OCI-LY3 (cell line): ENCODE measurements around the gene NR1I2.

ENCODE experiments used
- H2AFZ ChIP-seq: fragments of 200-600, 300-600 bp; shearing (Covaris generic); 2 replicates; pipeline ENCODE4 v1.6.0; 2014; ENCODE audit warnings: antibody characterized with exemption, low read depth, low read length
- H3K27ac ChIP-seq: fragments of 200-600, 300-600 bp; sonication (generic); 2 replicates; pipeline ENCODE4 v1.5.1; 2014; ENCODE audit warnings: mild to moderate bottlenecking, low read length, moderate library complexity, mixed read lengths
- H3K27me3 ChIP-seq: fragments of 200-600, 300-600 bp; sonication (generic); 2 replicates; pipeline ENCODE4 v1.6.1; 2014; ENCODE audit warnings: low read depth, low read length, mixed read lengths
- H3K36me3 ChIP-seq: fragments of 200-600, 300-600 bp; sonication (generic); replicated peaks from 2 replicates; pipeline ENCODE3; 2014; ENCODE audit warnings: low read depth, low read length, mixed read lengths
- H3K4me1 ChIP-seq: fragments of 300-600, 200-600 bp; sonication (generic); 2 replicates; pipeline ENCODE4 v1.6.1; 2014; ENCODE audit warnings: low read length, mixed read lengths
- H3K4me2 ChIP-seq: fragments of 200-600, 300-600 bp; sonication (generic); 2 replicates; pipeline ENCODE4 v1.6.1; 2014; ENCODE audit warnings: low read length, mixed read lengths
- H3K4me3 ChIP-seq: fragments of 300-600, 200-600 bp; sonication (generic); 2 replicates; pipeline ENCODE4 v1.5.1; 2014; ENCODE audit warnings: antibody characterized with exemption, mild to moderate bottlenecking, low read length, moderate library complexity
- H3K79me2 ChIP-seq: fragments of 300-600, 200-600 bp; shearing (Covaris generic); 2 replicates; pipeline ENCODE4 v1.6.1; 2014; ENCODE audit warnings: mild to moderate bottlenecking, low read length, mixed read lengths
- H3K9ac ChIP-seq: fragments of 300-600, 200-600 bp; shearing (Covaris generic); 2 replicates; pipeline ENCODE4 v1.6.0; 2014; ENCODE audit warnings: mild to moderate bottlenecking, low read length, moderate library complexity
- H3K9me3 ChIP-seq: fragments of 200-600, 300-600 bp; shearing (Covaris generic); 2 replicates; pipeline ENCODE4 v1.6.1; 2014; ENCODE audit warnings: low read length, mixed read lengths; ENCODE audit not compliant: insufficient read depth
- H4K20me1 ChIP-seq: fragments of 200-600, 300-600 bp; sonication (generic); 2 replicates; pipeline ENCODE4 v1.6.1; 2016; ENCODE audit warnings: low read length, mixed read lengths; ENCODE audit not compliant: insufficient read depth
- CTCF ChIP-seq: fragments of 200-600, 300-600 bp; sonication (generic); IDR thresholded peaks from 2 replicates; pipeline ENCODE4 v1.5.1; 2014; ENCODE audit warnings: antibody characterized with exemption, low read length, low read depth
- EZH2phosphoT487 ChIP-seq: fragments of 200-600 bp; shearing (Covaris generic); IDR thresholded peaks from 2 replicates; pipeline ENCODE4 v1.6.1; 2018; ENCODE audit warnings: antibody characterized with exemption, mixed run types, low read depth

The NR1I2 gene

GRCh38 chr3:119794401-119794800 lies 12.5 kb downstream of the NR1I2 start:
- TF ChIP-seq EZH2phosphoT487 (no peak), CTCF (no peak)
- H3K4me3 ChIP-seq: no peak overlapping the region
- no peaks in the 10 kb centered on the region for H3K79me2 ChIP-seq
- no peaks in the 10 kb centered on the region for H3K36me3 ChIP-seq
- no peaks in the 10 kb centered on the region for H3K9me3 ChIP-seq
- no peak overlapping the region for H3K27ac ChIP-seq
- no peak overlapping the region for H3K9ac ChIP-seq
- H3K4me1 ChIP-seq: no peaks in the 10 kb centered on the region
- H4K20me1 ChIP-seq: no peaks in the 10 kb centered on the region
- H3K27me3 ChIP-seq: peaks cover 2% of the 10 kb centered on the region; the same call in 1 of the 2 replicates
- no peak overlapping the region for H2AFZ ChIP-seq
- no peak overlapping the region for H3K4me2 ChIP-seq

GRCh38 chr3:119794971-119795612 lies 13.2 kb downstream of the NR1I2 start:
- H4K20me1 ChIP-seq: no peaks in the 10 kb centered on the region
- no peaks in the 10 kb centered on the region for H3K4me1 ChIP-seq
- H3K9ac ChIP-seq: no peak overlapping the region
- peaks cover 2% of the 10 kb centered on the region; the same call in 1 of the 2 replicates for H3K27me3 ChIP-seq
- H3K9me3 ChIP-seq: no peaks in the 10 kb centered on the region
- H2AFZ ChIP-seq: no peak overlapping the region
- H3K36me3 ChIP-seq: no peaks in the 10 kb centered on the region
- H3K27ac ChIP-seq: no peak overlapping the region
- TF ChIP-seq EZH2phosphoT487 (no peak), CTCF (no peak)
- no peaks in the 10 kb centered on the region for H3K79me2 ChIP-seq
- H3K4me3 ChIP-seq: no peak overlapping the region
- no peak overlapping the region for H3K4me2 ChIP-seq

- H3K36me3 ChIP-seq: no peaks in the 10 kb centered on the region
- no peaks in the 10 kb centered on the region for H3K9me3 ChIP-seq
- H3K79me2 ChIP-seq: no peaks in the 10 kb centered on the region
- H4K20me1 ChIP-seq: no peaks in the 10 kb centered on the region
- H2AFZ ChIP-seq: no peak overlapping the region
- TF ChIP-seq CTCF (no peak), EZH2phosphoT487 (no peak)
- no peak overlapping the region for H3K27ac ChIP-seq
- H3K4me1 ChIP-seq: no peaks in the 10 kb centered on the region
- H3K4me3 ChIP-seq: no peak overlapping the region
- H3K4me2 ChIP-seq: no peak overlapping the region
- peaks cover 8% of the 10 kb centered on the region; the same call in 1 of the 2 replicates for H3K27me3 ChIP-seq
- no peak overlapping the region for H3K9ac ChIP-seq
Measured at GRCh38 chr3:119795849-119796248, 13.9 kb downstream of the NR1I2 start.

- Histone ChIP-seq H3K27me3 (peaks cover 11% of the 10 kb centered on the region; the same call in 1 of the 2 replicates), H3K36me3 (no peaks in the 10 kb centered on the region), H4K20me1 (no peaks in the 10 kb centered on the region), H2AFZ (no peak overlapping the region), H3K9me3 (no peaks in the 10 kb centered on the region), H3K4me1 (no peaks in the 10 kb centered on the region), H3K4me3 (no peak overlapping the region), H3K4me2 (no peak overlapping the region), H3K9ac (no peak overlapping the region), H3K27ac (no peak overlapping the region), H3K79me2 (no peaks in the 10 kb centered on the region)
- TF ChIP-seq EZH2phosphoT487: no peak
- TF ChIP-seq CTCF: no peak
Measured at GRCh38 chr3:119796368-119796767, 14.5 kb downstream of the NR1I2 start.
